BJ (cell line): Measurements from ENCODE around the gene OR6J1. TPM values are rescaled to one million over a fixed set of nuclear protein-coding genes. Genes with fewer than 3 reads are reported as not detected.
"Not testable (repeated sequence)": the region's sequence is repeated elsewhere in the genome, so short reads cannot be mapped to it uniquely, and the experiment has no call there.

Experiments
- CTCF ChIA-PET: fragments of 350-600 bp; formaldehyde crosslinking; extraction: SDS; loops from one replicate; lab custom pipeline; 2021; ENCODE audit warnings: antibody characterized with exemption, inconsistent platforms; lab: Yijun Ruan, JAX
- POLR2A ChIA-PET: fragments of 300-600 bp; sonication (Branson Sonifier 250); formaldehyde crosslinking; extraction: SDS; loops from one replicate; lab custom pipeline; 2021; ENCODE audit warnings: antibody characterized with exemption; lab: Charles Lee
- DNase-seq: peaks from one replicate; pipeline ENCODE4 v3.0.0-alpha.2; 2011; ENCODE audit warnings: low read depth
- H3K27me3 ChIP-seq: 2 replicates; pipeline ENCODE4 v1.6.0; 2011; ENCODE audit warnings: low read length; ENCODE audit not compliant: control insufficient read depth, insufficient read depth
- H3K36me3 ChIP-seq: 2 replicates; pipeline ENCODE4 v1.5.1; 2011; ENCODE audit warnings: low read length; ENCODE audit not compliant: control insufficient read depth, insufficient read depth
- H3K4me3 ChIP-seq: 2 replicates; pipeline ENCODE4 v1.5.1; 2011; ENCODE audit warnings: low read depth, mild to moderate bottlenecking, control low read depth, low read length
- polyA plus RNA-seq: library from polyadenylated mRNA; depleted of rRNA; stranded (reverse); fragments of >200 nt; gene quantifications from 2 replicates; pipeline ENCODE4 v1.2.3, GENCODE V29; 2011
- TF ChIP-seq, protein P1 (sequence below): IDR thresholded peaks from 2 replicates; pipeline ENCODE4 v1.5.1; 2011; ENCODE audit warnings: low read depth, mild to moderate bottlenecking, control low read depth, inconsistent platforms, low read length, moderate library complexity; ENCODE audit not compliant: insufficient read depth

OR6J1 gene
- polyA plus RNA-seq, 1 experiment: not detected

DNA sequence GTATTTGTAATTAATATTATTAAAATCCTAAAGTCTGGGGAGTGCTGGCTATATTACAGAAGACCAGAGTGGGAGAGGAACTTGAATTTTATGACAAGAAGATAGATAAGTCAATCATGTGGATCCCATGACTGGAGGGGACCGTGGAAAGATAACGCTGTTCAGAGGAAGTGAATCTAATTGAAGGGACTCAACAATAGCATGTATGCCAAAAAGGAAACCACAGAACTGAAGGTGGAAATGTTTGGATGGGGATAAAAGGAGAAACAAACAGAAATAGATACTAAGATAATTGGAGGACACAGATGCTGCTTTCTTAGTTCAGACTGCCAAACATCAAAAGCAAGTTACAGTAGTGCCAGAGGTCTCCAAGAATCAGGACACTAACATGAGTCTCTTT, 21.1 kb downstream of the OR6J1 start:
- Histone ChIP-seq H3K4me3 (no peak overlapping the region), H3K36me3 (no peaks in the 10 kb centered on the region), H3K27me3 (no peaks in the 10 kb centered on the region)
- CTCF ChIA-PET: no interaction called here
- POLR2A ChIA-PET: no interaction called here
- TF ChIP-seq, protein P1, sequence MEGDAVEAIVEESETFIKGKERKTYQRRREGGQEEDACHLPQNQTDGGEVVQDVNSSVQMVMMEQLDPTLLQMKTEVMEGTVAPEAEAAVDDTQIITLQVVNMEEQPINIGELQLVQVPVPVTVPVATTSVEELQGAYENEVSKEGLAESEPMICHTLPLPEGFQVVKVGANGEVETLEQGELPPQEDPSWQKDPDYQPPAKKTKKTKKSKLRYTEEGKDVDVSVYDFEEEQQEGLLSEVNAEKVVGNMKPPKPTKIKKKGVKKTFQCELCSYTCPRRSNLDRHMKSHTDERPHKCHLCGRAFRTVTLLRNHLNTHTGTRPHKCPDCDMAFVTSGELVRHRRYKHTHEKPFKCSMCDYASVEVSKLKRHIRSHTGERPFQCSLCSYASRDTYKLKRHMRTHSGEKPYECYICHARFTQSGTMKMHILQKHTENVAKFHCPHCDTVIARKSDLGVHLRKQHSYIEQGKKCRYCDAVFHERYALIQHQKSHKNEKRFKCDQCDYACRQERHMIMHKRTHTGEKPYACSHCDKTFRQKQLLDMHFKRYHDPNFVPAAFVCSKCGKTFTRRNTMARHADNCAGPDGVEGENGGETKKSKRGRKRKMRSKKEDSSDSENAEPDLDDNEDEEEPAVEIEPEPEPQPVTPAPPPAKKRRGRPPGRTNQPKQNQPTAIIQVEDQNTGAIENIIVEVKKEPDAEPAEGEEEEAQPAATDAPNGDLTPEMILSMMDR: no peak
- DNase-seq: no peak

- Histone ChIP-seq H3K36me3 (no peaks in the 10 kb centered on the region), H3K27me3 (no peaks in the 10 kb centered on the region), H3K4me3 (no peak overlapping the region)
- no peak for DNase-seq
- TF ChIP-seq, protein P1: no peak
- ChIA-PET CTCF (no interaction called here), POLR2A (no interaction called here)
These were observed 21.9 kb downstream of the OR6J1 start for GRCh38 chr14:22622255-22622654.

DNA sequence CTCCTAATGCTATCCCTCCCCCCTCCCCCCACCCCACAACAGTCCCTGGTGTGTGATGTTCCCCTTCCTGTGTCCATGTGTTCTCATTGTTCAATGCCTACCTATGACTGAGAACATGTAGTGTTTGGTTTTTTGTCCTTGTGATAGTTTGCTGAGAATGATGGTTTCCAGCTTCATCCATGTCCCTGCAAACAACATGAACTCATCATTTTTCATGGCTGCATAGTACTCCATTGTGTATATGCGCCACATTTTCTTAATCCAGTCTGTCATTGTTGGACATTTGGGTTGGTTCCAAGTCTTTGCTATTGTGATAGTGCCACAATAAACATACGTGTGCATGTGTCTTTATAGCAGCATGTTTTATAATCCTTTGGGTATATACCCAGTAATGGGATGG, 28.4 kb downstream of the OR6J1 start:
- H3K36me3 ChIP-seq: peaks cover 12% of the 10 kb centered on the region
- POLR2A ChIA-PET, H3K4me3 ChIP-seq, H3K27me3 ChIP-seq, CTCF ChIA-PET, DNase-seq: not testable (repeated sequence)

DNA sequence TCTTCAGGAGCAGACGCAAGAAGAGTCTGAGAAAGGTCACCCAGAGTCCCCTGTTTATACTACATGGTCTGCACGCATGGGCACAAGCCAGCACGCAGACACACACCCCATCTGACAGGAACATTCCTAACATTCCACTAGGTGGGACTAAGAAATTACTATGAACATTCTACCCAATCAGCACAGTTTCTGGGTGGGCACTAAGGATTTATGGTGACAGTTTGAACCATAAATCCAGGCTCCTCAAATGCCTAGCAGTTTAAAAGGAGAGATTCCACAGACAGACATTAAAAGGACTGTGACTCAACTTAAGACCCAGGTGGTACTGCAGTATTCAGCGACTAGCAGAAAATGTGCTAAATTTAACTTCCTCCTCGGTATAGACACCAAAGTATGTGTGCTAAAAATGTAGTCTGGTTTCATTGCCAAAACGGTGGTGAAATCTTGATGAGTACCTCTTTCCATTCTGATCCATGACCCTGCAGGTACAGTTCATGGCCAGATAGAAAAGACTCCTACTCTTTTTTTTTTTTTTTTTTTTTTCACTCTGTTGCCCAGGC, 29.8 kb downstream of the OR6J1 start:
- Histone ChIP-seq H3K4me3 (no peak overlapping the region), H3K36me3 (peaks cover 14% of the 10 kb centered on the region), H3K27me3 (no peaks in the 10 kb centered on the region)
- peak; percentile 100 for DNase-seq
- TF ChIP-seq, protein P1: no peak
- ChIA-PET CTCF (interaction anchor here (1.3 to 4.6 kb wide), 2 partner anchors 14 to 45 kb away, joined by 5 to 45 read pairs; partner anchors contain the start of gene ABHD4), POLR2A (interaction anchor here (0.7 kb wide), 1 partner anchor 352 kb away, joined by 21 read pairs; no protein-coding TSS in a partner anchor)

GRCh38 chr14:22613736-22614239, 30.4 kb downstream of the OR6J1 start:
- CTCF ChIA-PET: interaction anchor here (1.1 to 4.6 kb wide), 4 partner anchors 14 to 106 kb away, joined by 3 to 45 read pairs (median 6); partner anchors contain the start of gene ABHD4
- TF ChIP-seq, protein P1: no peak
- POLR2A ChIA-PET: no interaction called here
- Histone ChIP-seq H3K36me3 (peaks cover 14% of the 10 kb centered on the region), H3K4me3 (no peak overlapping the region), H3K27me3 (no peaks in the 10 kb centered on the region)
- DNase-seq: no peak
